Karpas-422 (cell line): ENCODE measurements around the gene CST3. TPM values are rescaled to one million over a fixed set of nuclear protein-coding genes. Genes with fewer than 3 reads are reported as not detected.
A peak's percentile ranks its signal among the peaks of the same experiment; 100 is the strongest.

Experiments
- DNase-seq: peaks from one replicate; pipeline ENCODE4 v3.0.0-alpha.2; 2015
- H2AFZ ChIP-seq: fragments of 200-600 bp; sonication (generic); 2 replicates; pipeline ENCODE4 v1.6.1; 2014; ENCODE audit warnings: antibody characterized with exemption, low read length, mixed read lengths
- H3K27ac ChIP-seq: fragments of 200-600 bp; sonication (generic); 2 replicates; pipeline ENCODE4 v1.5.1; 2014; ENCODE audit warnings: mild to moderate bottlenecking, low read length, moderate library complexity
- H3K27me3 ChIP-seq: fragments of 200-600 bp; sonication (generic); 2 replicates; pipeline ENCODE4 v1.6.1; 2014; ENCODE audit warnings: low read length, mixed read lengths
- H3K36me3 ChIP-seq: fragments of 200-600 bp; sonication (generic); 2 replicates; pipeline ENCODE4 v1.6.1; 2014; ENCODE audit warnings: low read length, mixed read lengths; ENCODE audit not compliant: insufficient read depth
- H3K4me1 ChIP-seq: fragments of 200-600 bp; sonication (generic); 2 replicates; pipeline ENCODE4 v1.6.1; 2014; ENCODE audit warnings: mild to moderate bottlenecking, low read length, mixed read lengths
- H3K4me2 ChIP-seq: fragments of 200-600 bp; sonication (generic); 2 replicates; pipeline ENCODE4 v1.6.1; 2014; ENCODE audit warnings: low read length, low read depth, mild to moderate bottlenecking; ENCODE audit not compliant: poor library complexity, severe bottlenecking
- H3K4me3 ChIP-seq: fragments of 200-600 bp; sonication (generic); 2 replicates; pipeline ENCODE4 v1.5.1; 2014; ENCODE audit warnings: mild to moderate bottlenecking, antibody characterized with exemption, low read length, mixed read lengths
- H3K79me2 ChIP-seq: fragments of 200-600 bp; sonication (generic); 2 replicates; pipeline ENCODE4 v1.6.1; 2014; ENCODE audit warnings: mild to moderate bottlenecking, low read length, mixed read lengths
- H3K9ac ChIP-seq: fragments of 200-600 bp; sonication (generic); 2 replicates; pipeline ENCODE4 v1.6.0; 2014; ENCODE audit warnings: low read length
- H3K9me2 ChIP-seq: fragments of 200-600 bp; sonication (generic), shearing (Covaris generic); replicated peaks from 2 replicates; pipeline ENCODE4 v1.6.0; 2014; ENCODE audit warnings: mild to moderate bottlenecking, low read length, moderate library complexity; ENCODE audit not compliant: insufficient read depth
- H3K9me3 ChIP-seq: fragments of 300-700, 200-600 bp; sonication (generic); 2 replicates; pipeline ENCODE4 v1.6.1; 2014; ENCODE audit warnings: low read length, mixed read lengths
- H4K20me1 ChIP-seq: fragments of 200-600 bp; sonication (generic); 2 replicates; pipeline ENCODE4 v1.6.1; 2014; ENCODE audit warnings: mild to moderate bottlenecking, antibody characterized with exemption, low read length, low read depth; ENCODE audit not compliant: insufficient read depth
- total RNA-seq: library from RNA; depleted of rRNA; stranded (reverse); fragments of >200 nt; shearing (Covaris generic); gene quantifications from 2 replicates; pipeline ENCODE4 v1.2.3, GENCODE V29; 2014; ENCODE audit warnings: low replicate concordance

Gene CST3
- total RNA-seq, 1 experiment from 2014 or later = not detected

- Histone ChIP-seq H2AFZ (no peak overlapping the region), H3K4me1 (no peaks in the 10 kb centered on the region), H3K9me2 (no peaks in the 10 kb centered on the region), H3K27ac (no peak overlapping the region), H4K20me1 (no peaks in the 10 kb centered on the region), H3K9me3 (no peaks in the 10 kb centered on the region), H3K27me3 (no peaks in the 10 kb centered on the region), H3K4me3 (no peak overlapping the region), H3K4me2 (no peak overlapping the region), H3K9ac (no peak overlapping the region), H3K36me3 (no peaks in the 10 kb centered on the region), H3K79me2 (no peaks in the 10 kb centered on the region)
- DNase-seq = no peak
Observed at GRCh38 chr20:23679133-23680092, 41.7 kb upstream of the CST3 start.

GRCh38 chr20:23673209-23673608 lies 35.5 kb upstream of the CST3 start:
- Histone ChIP-seq H2AFZ (no peak overlapping the region), H3K4me3 (no peak overlapping the region), H3K9me3 (no peaks in the 10 kb centered on the region), H3K9me2 (no peaks in the 10 kb centered on the region), H3K36me3 (no peaks in the 10 kb centered on the region), H3K4me2 (no peak overlapping the region), H3K27me3 (no peaks in the 10 kb centered on the region), H3K4me1 (no peaks in the 10 kb centered on the region), H4K20me1 (no peaks in the 10 kb centered on the region), H3K9ac (no peak overlapping the region), H3K27ac (no peak overlapping the region), H3K79me2 (no peaks in the 10 kb centered on the region)
- no peak for DNase-seq

GRCh38 chr20:23672158-23672557 lies 34.4 kb upstream of the CST3 start:
- Histone ChIP-seq H3K4me2 (no peak overlapping the region), H3K4me3 (no peak overlapping the region), H3K9me2 (no peaks in the 10 kb centered on the region), H4K20me1 (no peaks in the 10 kb centered on the region), H3K4me1 (no peaks in the 10 kb centered on the region), H3K79me2 (no peaks in the 10 kb centered on the region), H3K9me3 (no peaks in the 10 kb centered on the region), H3K27ac (no peak overlapping the region), H3K27me3 (no peaks in the 10 kb centered on the region), H3K9ac (no peak overlapping the region), H2AFZ (no peak overlapping the region), H3K36me3 (no peaks in the 10 kb centered on the region)
- DNase-seq = no peak

GRCh38 chr20:23671479-23671878 lies 33.7 kb upstream of the CST3 start:
- H3K9ac ChIP-seq = no peak overlapping the region
- no peaks in the 10 kb centered on the region for H4K20me1 ChIP-seq
- no peak overlapping the region for H3K27ac ChIP-seq
- H3K36me3 ChIP-seq = no peaks in the 10 kb centered on the region
- H3K27me3 ChIP-seq = no peaks in the 10 kb centered on the region
- H3K4me1 ChIP-seq = no peaks in the 10 kb centered on the region
- H3K79me2 ChIP-seq = no peaks in the 10 kb centered on the region
- no peaks in the 10 kb centered on the region for H3K9me2 ChIP-seq
- H3K4me3 ChIP-seq = no peak overlapping the region
- no peak for DNase-seq
- H3K9me3 ChIP-seq = no peaks in the 10 kb centered on the region
- no peak overlapping the region for H3K4me2 ChIP-seq
- H2AFZ ChIP-seq = no peak overlapping the region

GRCh38 chr20:23670361-23670760 lies 32.6 kb upstream of the CST3 start:
- no peaks in the 10 kb centered on the region for H4K20me1 ChIP-seq
- no peaks in the 10 kb centered on the region for H3K36me3 ChIP-seq
- H3K9me3 ChIP-seq = no peaks in the 10 kb centered on the region
- no peak overlapping the region for H2AFZ ChIP-seq
- no peaks in the 10 kb centered on the region for H3K79me2 ChIP-seq
- no peaks in the 10 kb centered on the region for H3K9me2 ChIP-seq
- no peak overlapping the region for H3K9ac ChIP-seq
- H3K27me3 ChIP-seq = no peaks in the 10 kb centered on the region
- no peak overlapping the region for H3K27ac ChIP-seq
- no peak overlapping the region for H3K4me2 ChIP-seq
- no peak overlapping the region for H3K4me3 ChIP-seq
- DNase-seq = no peak
- H3K4me1 ChIP-seq = no peaks in the 10 kb centered on the region

GRCh38 chr20:23669866-23670265 lies 32.1 kb upstream of the CST3 start:
- no peaks in the 10 kb centered on the region for H3K9me2 ChIP-seq
- H3K27ac ChIP-seq = no peak overlapping the region
- H3K4me3 ChIP-seq = no peak overlapping the region
- H4K20me1 ChIP-seq = no peaks in the 10 kb centered on the region
- no peaks in the 10 kb centered on the region for H3K79me2 ChIP-seq
- no peak for DNase-seq
- no peaks in the 10 kb centered on the region for H3K4me1 ChIP-seq
- no peaks in the 10 kb centered on the region for H3K27me3 ChIP-seq
- no peak overlapping the region for H3K4me2 ChIP-seq
- no peak overlapping the region for H3K9ac ChIP-seq
- no peaks in the 10 kb centered on the region for H3K9me3 ChIP-seq
- H3K36me3 ChIP-seq = no peaks in the 10 kb centered on the region
- H2AFZ ChIP-seq = no peak overlapping the region

- no peaks in the 10 kb centered on the region for H3K27me3 ChIP-seq
- no peaks in the 10 kb centered on the region for H3K79me2 ChIP-seq
- H3K9me2 ChIP-seq = no peaks in the 10 kb centered on the region
- H3K9me3 ChIP-seq = no peaks in the 10 kb centered on the region
- no peak overlapping the region for H2AFZ ChIP-seq
- H3K4me1 ChIP-seq = no peaks in the 10 kb centered on the region
- no peak overlapping the region for H3K9ac ChIP-seq
- no peak for DNase-seq
- H3K4me3 ChIP-seq = no peak overlapping the region
- no peak overlapping the region for H3K4me2 ChIP-seq
- H3K27ac ChIP-seq = no peak overlapping the region
- no peaks in the 10 kb centered on the region for H4K20me1 ChIP-seq
- no peaks in the 10 kb centered on the region for H3K36me3 ChIP-seq
Observed at GRCh38 chr20:23669327-23669726, 31.6 kb upstream of the CST3 start.

- no peak overlapping the region for H2AFZ ChIP-seq
- H3K9me2 ChIP-seq = no peaks in the 10 kb centered on the region
- no peak overlapping the region for H3K4me3 ChIP-seq
- H3K9me3 ChIP-seq = no peaks in the 10 kb centered on the region
- no peaks in the 10 kb centered on the region for H3K4me1 ChIP-seq
- H3K9ac ChIP-seq = no peak overlapping the region
- no peak overlapping the region for H3K4me2 ChIP-seq
- H4K20me1 ChIP-seq = no peaks in the 10 kb centered on the region
- no peaks in the 10 kb centered on the region for H3K36me3 ChIP-seq
- H3K79me2 ChIP-seq = no peaks in the 10 kb centered on the region
- peak; percentile 89 for DNase-seq
- H3K27me3 ChIP-seq = no peaks in the 10 kb centered on the region
- no peak overlapping the region for H3K27ac ChIP-seq
Observed at GRCh38 chr20:23668477-23668951, 30.8 kb upstream of the CST3 start.
